ENCODE results near the gene LRRC72. TPM values are rescaled to one million over a fixed set of nuclear protein-coding genes. Genes with fewer than 3 reads are reported as not detected.

Gene LRRC72
- total RNA-seq, 1 donor from 2014 or later: not detected

DNA sequence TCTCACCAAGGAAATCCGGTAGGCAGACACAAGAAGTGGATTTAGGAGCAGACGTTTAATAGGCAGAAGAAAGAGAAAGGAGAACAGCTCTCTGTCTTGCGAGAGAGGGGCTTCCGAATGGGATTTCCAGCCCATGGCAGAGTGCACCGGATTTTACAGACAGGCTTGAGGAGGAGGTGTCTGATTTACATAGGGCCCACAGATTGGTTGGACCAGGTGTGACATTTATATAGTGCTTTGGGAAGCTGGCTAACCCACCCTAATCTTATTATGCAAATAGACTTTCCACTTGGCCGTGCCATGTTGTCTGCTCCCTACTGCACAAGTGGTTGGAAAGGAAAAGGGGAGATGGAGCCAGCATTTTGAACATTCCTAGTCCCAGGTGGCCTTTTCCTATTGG is 61.2 kb downstream of the LRRC72 start:
- no peaks in the 10 kb centered on the region for H3K4me1 Mint-ChIP-seq (ENCODE audit: unreplicated experiment)
- no peak overlapping the region for H3K4me3 Mint-ChIP-seq
- TF ChIP-seq, protein P1, sequence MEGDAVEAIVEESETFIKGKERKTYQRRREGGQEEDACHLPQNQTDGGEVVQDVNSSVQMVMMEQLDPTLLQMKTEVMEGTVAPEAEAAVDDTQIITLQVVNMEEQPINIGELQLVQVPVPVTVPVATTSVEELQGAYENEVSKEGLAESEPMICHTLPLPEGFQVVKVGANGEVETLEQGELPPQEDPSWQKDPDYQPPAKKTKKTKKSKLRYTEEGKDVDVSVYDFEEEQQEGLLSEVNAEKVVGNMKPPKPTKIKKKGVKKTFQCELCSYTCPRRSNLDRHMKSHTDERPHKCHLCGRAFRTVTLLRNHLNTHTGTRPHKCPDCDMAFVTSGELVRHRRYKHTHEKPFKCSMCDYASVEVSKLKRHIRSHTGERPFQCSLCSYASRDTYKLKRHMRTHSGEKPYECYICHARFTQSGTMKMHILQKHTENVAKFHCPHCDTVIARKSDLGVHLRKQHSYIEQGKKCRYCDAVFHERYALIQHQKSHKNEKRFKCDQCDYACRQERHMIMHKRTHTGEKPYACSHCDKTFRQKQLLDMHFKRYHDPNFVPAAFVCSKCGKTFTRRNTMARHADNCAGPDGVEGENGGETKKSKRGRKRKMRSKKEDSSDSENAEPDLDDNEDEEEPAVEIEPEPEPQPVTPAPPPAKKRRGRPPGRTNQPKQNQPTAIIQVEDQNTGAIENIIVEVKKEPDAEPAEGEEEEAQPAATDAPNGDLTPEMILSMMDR (conservative IDR thresholded peaks at IDR 0.05): no peak
- H3K36me3 Mint-ChIP-seq: no peaks in the 10 kb centered on the region
- H3K27ac Mint-ChIP-seq: no peak overlapping the region
- H3K27me3 Mint-ChIP-seq: no peaks in the 10 kb centered on the region
- H3K9me3 Mint-ChIP-seq: no peaks in the 10 kb centered on the region
- no peak for DNase-seq (ENCODE audit: extremely low spot score, unreplicated experiment)

GRCh38 chr7:16589881-16590280 is 63.3 kb downstream of the LRRC72 start:
- Mint-ChIP-seq H3K27ac (no peak overlapping the region), H3K4me3 (no peak overlapping the region), H3K9me3 (no peaks in the 10 kb centered on the region), H3K36me3 (no peaks in the 10 kb centered on the region), H3K4me1 (ENCODE audit: unreplicated experiment) (no peaks in the 10 kb centered on the region), H3K27me3 (no peaks in the 10 kb centered on the region)
- no peak for DNase-seq (ENCODE audit: extremely low spot score, unreplicated experiment)
- TF ChIP-seq, protein P1 (conservative IDR thresholded peaks at IDR 0.05): no peak

DNA sequence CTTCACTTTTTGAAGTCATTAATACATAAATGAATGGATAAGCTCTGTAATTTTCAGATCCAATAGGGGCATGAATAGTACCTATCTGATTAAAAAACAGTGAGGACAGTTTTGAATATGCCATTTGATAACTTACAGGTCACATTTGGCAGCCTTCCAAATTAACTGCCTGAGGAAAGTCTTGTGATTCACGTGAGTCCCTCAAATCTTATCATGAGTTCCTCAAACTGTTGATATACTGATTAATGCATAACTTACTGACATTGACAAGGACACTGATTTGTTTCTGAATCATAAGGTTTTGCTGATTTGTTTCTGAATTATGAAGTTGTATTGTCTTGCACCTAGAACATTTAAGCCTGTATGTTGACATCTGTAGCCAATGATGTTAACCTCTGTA is 63.8 kb downstream of the LRRC72 start:
- TF ChIP-seq, protein P1 (conservative IDR thresholded peaks at IDR 0.05): no peak
- H3K4me1 Mint-ChIP-seq (ENCODE audit: unreplicated experiment): no peaks in the 10 kb centered on the region
- no peak overlapping the region for H3K27ac Mint-ChIP-seq
- H3K9me3 Mint-ChIP-seq: no peaks in the 10 kb centered on the region
- DNase-seq (ENCODE audit: extremely low spot score, unreplicated experiment): no peak
- H3K27me3 Mint-ChIP-seq: no peaks in the 10 kb centered on the region
- H3K36me3 Mint-ChIP-seq: no peaks in the 10 kb centered on the region
- H3K4me3 Mint-ChIP-seq: no peak overlapping the region

DNA sequence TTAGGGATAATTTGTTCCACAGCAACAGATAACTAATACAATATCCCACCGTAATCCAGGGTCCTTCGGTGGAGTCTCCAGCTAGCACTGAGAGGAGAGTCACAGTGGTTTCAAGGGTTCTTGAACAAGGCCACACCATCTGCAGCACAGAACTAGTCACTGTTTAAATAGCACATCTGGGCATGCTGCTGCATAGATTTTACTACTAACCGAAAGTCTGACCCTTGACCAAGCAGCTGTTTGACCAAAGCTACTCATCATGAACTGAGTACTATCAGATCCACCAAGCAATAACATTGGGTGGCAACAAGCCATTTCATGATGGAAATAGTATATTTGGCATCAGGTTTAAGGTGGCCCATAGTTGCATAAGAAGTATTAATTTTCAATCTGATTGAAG is 65.8 kb downstream of the LRRC72 start:
- Mint-ChIP-seq H3K27me3 (no peaks in the 10 kb centered on the region), H3K27ac (no peak overlapping the region), H3K4me3 (no peak overlapping the region), H3K4me1 (ENCODE audit: unreplicated experiment) (no peaks in the 10 kb centered on the region), H3K9me3 (no peaks in the 10 kb centered on the region), H3K36me3 (no peaks in the 10 kb centered on the region)
- TF ChIP-seq, protein P1 (conservative IDR thresholded peaks at IDR 0.05): no peak
- DNase-seq (ENCODE audit: extremely low spot score, unreplicated experiment): no peak

GRCh38 chr7:16594061-16594460 is 67.4 kb downstream of the LRRC72 start:
- no peaks in the 10 kb centered on the region for H3K27me3 Mint-ChIP-seq

More at GRCh38 chr7:16594061-16594460, 67.4 kb downstream of the LRRC72 start:
- DNase-seq (ENCODE audit: extremely low spot score, unreplicated experiment): no peak
- no peak overlapping the region for H3K4me3 Mint-ChIP-seq
- H3K4me1 Mint-ChIP-seq (ENCODE audit: unreplicated experiment): no peaks in the 10 kb centered on the region
- no peak overlapping the region for H3K27ac Mint-ChIP-seq
- peaks cover 5% of the 10 kb centered on the region for H3K36me3 Mint-ChIP-seq
- no peaks in the 10 kb centered on the region for H3K9me3 Mint-ChIP-seq
- TF ChIP-seq, protein P1 (conservative IDR thresholded peaks at IDR 0.05): no peak
